Trophoblast cell (in vitro differentiated cells and primary cell): ENCODE measurements around the gene ERFL.

Source experiments
- DNase-seq, 2 donors: peaks; one replicate each; pipeline ENCODE4 v3.0.0-alpha.2; 2016
- H2AFZ ChIP-seq: 2 replicates; pipeline ENCODE4 v1.6.1; 2013; ENCODE audit warnings: low read length, moderate library complexity, mild to moderate bottlenecking; ENCODE audit not compliant: insufficient read depth, poor library complexity
- H2AK5ac ChIP-seq: 2 replicates; pipeline ENCODE4 v1.6.1; 2013; ENCODE audit warnings: mild to moderate bottlenecking, low read length
- H2BK120ac ChIP-seq: 2 replicates; pipeline ENCODE4 v1.6.1; 2013; ENCODE audit warnings: low read length, mild to moderate bottlenecking, moderate library complexity; ENCODE audit not compliant: insufficient read depth, poor library complexity
- H2BK12ac ChIP-seq: 2 replicates; pipeline ENCODE4 v1.6.1; 2013; ENCODE audit warnings: mild to moderate bottlenecking, low read length, moderate library complexity
- H2BK5ac ChIP-seq: 2 replicates; pipeline ENCODE4 v1.6.1; 2013; ENCODE audit warnings: low read length, low read depth, moderate library complexity, mild to moderate bottlenecking; ENCODE audit not compliant: poor library complexity
- H3K14ac ChIP-seq: 2 replicates; pipeline ENCODE4 v1.6.1; 2013; ENCODE audit warnings: mild to moderate bottlenecking, low read length
- H3K18ac ChIP-seq: 2 replicates; pipeline ENCODE4 v1.6.1; 2013; ENCODE audit warnings: mild to moderate bottlenecking, low read length
- H3K23ac ChIP-seq: 2 replicates; pipeline ENCODE4 v1.6.1; 2013; ENCODE audit warnings: low read length
- H3K27ac ChIP-seq: 2 replicates; pipeline ENCODE4 v1.5.1; 2013; ENCODE audit warnings: low read depth, mild to moderate bottlenecking, inconsistent platforms, low read length, moderate library complexity
- H3K27me3 ChIP-seq: 2 replicates; pipeline ENCODE4 v1.6.1; 2013; ENCODE audit warnings: inconsistent platforms, mild to moderate bottlenecking, low read length, moderate library complexity; ENCODE audit not compliant: insufficient read depth
- H3K36me3 ChIP-seq, 2 experiments: 1 replicate in 1 of 2; 2 replicates in 1 of 2; pipeline ENCODE4 v1.6.1; 2013; ENCODE audit warnings: low read length in 2 of 2, mild to moderate bottlenecking in 2 of 2, moderate library complexity in 1 of 2; ENCODE audit not compliant: insufficient read depth in 2 of 2, control insufficient read depth in 1 of 2
- H3K4ac ChIP-seq: 2 replicates; pipeline ENCODE4 v1.6.1; 2013; ENCODE audit warnings: low read depth, mild to moderate bottlenecking, low read length, moderate library complexity
- H3K4me1 ChIP-seq, 2 experiments: 1 replicate in 1 of 2; 2 replicates in 1 of 2; pipeline ENCODE4 v1.6.1; 2013; ENCODE audit warnings: low read length in 2 of 2, mild to moderate bottlenecking in 2 of 2, moderate library complexity in 1 of 2; ENCODE audit not compliant: insufficient read depth in 2 of 2, control insufficient read depth in 1 of 2
- H3K4me2 ChIP-seq: 2 replicates; pipeline ENCODE4 v1.6.1; 2013; ENCODE audit warnings: inconsistent platforms, mild to moderate bottlenecking, low read length, moderate library complexity
- H3K4me3 ChIP-seq: 2 replicates; pipeline ENCODE4 v1.5.1; 2013; ENCODE audit warnings: mild to moderate bottlenecking, low read depth, low read length, inconsistent platforms
- H3K79me1 ChIP-seq: one replicate; pipeline ENCODE4 v1.6.1; 2013; ENCODE audit warnings: low read length
- H3K79me2 ChIP-seq: 2 replicates; pipeline ENCODE4 v1.6.1; 2013; ENCODE audit warnings: low read length, mild to moderate bottlenecking; ENCODE audit not compliant: control insufficient read depth, insufficient read depth, poor library complexity
- H3K9ac ChIP-seq: 2 replicates; pipeline ENCODE4 v1.6.1; 2013; ENCODE audit warnings: mild to moderate bottlenecking, low read length
- H3K9me3 ChIP-seq: 2 replicates; pipeline ENCODE4 v1.6.1; 2013; ENCODE audit warnings: low read depth, mild to moderate bottlenecking, control low read depth, inconsistent platforms, low read length; ENCODE audit not compliant: insufficient read depth
- H4K12ac ChIP-seq: 2 replicates; pipeline ENCODE4 v1.6.1; 2013; ENCODE audit warnings: low read depth, mild to moderate bottlenecking, low read length, moderate library complexity
- H4K8ac ChIP-seq: 2 replicates; pipeline ENCODE4 v1.6.1; 2013; ENCODE audit warnings: low read depth, mild to moderate bottlenecking, low read length, moderate library complexity
- H4K91ac ChIP-seq: one replicate; pipeline ENCODE4 v1.6.1; 2013; ENCODE audit warnings: low read depth, mild to moderate bottlenecking, low read length, moderate library complexity
- WGBS: extraction: QIAGEN DNeasy Blood & Tissue Kit; methylation state at CpG from one replicate; pipeline ENCODE4 v1.1.7; 2013; ENCODE audit warnings: missing lambda C conversion rate; ENCODE audit not compliant: insufficient read length, insufficient coverage; ENCODE audit errors: extremely low coverage; 5-methylcytosine and 5-hydroxymethylcytosine counted together

The ERFL gene

DNA sequence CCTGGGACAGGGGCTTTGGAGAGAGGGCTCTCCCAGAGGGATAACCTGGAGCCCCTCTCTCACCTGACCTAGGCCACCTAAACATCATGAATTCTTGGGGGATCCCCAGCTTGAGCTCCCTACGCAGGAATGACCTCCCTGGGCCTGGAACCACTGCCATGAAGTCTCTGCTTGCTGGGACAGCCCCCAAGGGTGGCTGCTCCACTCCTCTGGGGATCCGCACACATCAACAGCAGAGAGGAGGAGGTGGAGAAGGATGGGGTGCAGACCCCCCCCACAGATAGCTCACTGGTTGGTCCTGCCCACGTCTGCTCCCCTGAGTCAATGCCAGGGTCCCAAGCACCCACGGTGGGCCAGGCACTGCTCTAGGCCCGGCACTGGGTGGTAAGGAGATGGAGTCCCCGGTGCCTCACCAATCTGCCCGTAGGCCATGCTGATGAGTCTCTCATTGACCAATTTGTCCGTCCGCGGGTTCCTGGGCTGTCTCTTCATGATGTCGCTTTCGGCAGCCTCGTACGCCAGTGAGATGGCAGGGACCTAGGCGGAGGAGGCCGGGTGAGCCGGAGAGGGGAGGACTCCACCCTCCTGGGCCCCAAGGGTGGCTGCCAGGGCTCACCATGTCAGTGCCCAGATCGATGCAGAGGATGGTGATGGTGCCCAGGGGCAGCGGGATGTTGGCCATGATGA, 41.7 kb upstream of the ERFL start:
- Histone ChIP-seq H3K18ac (no peak overlapping the region), H4K12ac (no peak overlapping the region), H3K27me3 (no peaks in the 10 kb centered on the region), H3K9me3 (no peaks in the 10 kb centered on the region), H2AFZ (no peak overlapping the region), H3K4me3 (no peak overlapping the region), H3K4me1 (no peaks in the 10 kb centered on the region), H2BK12ac (no peak overlapping the region), H3K4me2 (no peak overlapping the region), H2AK5ac (no peak overlapping the region), H4K91ac (no peak overlapping the region), H2BK5ac (no peak overlapping the region), H3K79me2 (no peaks in the 10 kb centered on the region), H3K4ac (no peak overlapping the region), H3K9ac (no peak overlapping the region), H3K27ac (no peak overlapping the region), H4K8ac (no peak overlapping the region), H3K14ac (no peak overlapping the region), H3K36me3 (no peaks in the 10 kb centered on the region), H3K23ac (no peak overlapping the region), H3K79me1 (no peaks in the 10 kb centered on the region), H2BK120ac (no peak overlapping the region)
- no CpG with 5 or more reads among the region's 19 CpGs for WGBS
- DNase-seq = no peak

DNA sequence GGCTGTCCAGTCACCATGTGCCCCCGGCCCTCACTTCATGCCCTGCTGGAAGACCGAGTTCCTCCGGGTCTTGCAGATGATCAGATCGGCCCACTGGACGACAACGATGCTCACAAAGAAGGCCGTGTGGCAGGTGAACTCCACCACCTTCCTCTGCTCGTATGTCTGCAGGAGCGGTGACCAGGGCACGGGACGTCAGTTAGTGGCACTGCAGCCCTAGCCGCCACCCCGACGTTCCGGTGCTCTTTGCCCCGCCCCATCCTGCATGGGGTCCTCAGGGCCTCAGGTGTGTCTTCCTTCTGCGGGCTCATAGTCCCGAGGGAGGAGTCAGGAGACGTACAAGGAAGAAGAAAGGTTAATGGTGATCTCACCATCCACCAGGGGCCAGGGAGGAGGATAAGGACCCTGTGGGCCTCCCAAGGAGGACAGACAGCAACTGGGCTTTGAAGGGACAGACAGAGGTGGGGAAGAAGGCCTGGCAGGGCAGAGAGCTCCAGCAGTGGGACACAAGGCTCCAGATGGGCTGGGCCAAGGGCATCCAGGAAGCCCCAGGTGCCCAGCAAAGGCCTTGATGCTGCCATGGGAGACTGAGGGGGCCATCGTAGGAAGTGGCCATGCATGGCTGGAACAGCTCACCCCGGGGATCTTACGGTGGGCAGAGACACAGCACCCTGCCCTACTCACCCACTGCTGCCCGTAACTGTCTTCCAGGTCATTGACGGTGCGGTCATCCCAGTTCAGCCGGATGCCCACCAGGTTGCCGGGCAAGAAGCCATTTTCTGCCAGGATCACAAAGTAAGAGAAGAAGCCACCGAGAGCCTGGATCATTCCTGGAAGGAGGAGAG, 40.7 kb upstream of the ERFL start:
- Histone ChIP-seq H4K12ac (no peak overlapping the region), H3K79me2 (no peaks in the 10 kb centered on the region), H2BK12ac (no peak overlapping the region), H3K79me1 (no peaks in the 10 kb centered on the region), H3K18ac (no peak overlapping the region), H2BK120ac (no peak overlapping the region), H3K4ac (no peak overlapping the region), H2AK5ac (no peak overlapping the region), H3K23ac (no peak overlapping the region), H3K4me2 (no peak overlapping the region), H3K27ac (no peak overlapping the region), H3K4me1 (no peaks in the 10 kb centered on the region), H2BK5ac (no peak overlapping the region), H4K91ac (no peak overlapping the region), H3K9me3 (no peaks in the 10 kb centered on the region), H3K4me3 (no peak overlapping the region), H3K9ac (no peak overlapping the region), H3K36me3 (no peaks in the 10 kb centered on the region), H4K8ac (no peak overlapping the region), H3K14ac (no peak overlapping the region), H3K27me3 (no peaks in the 10 kb centered on the region), H2AFZ (no peak overlapping the region)
- DNase-seq = no peak
- WGBS = no CpG with 5 or more reads among the region's 28 CpGs

GRCh38 chr19:41967054-41967783, 39.0 kb upstream of the ERFL start:
- Histone ChIP-seq H4K91ac (no peak overlapping the region), H3K36me3 (no peaks in the 10 kb centered on the region), H3K4me2 (no peak overlapping the region), H2AK5ac (no peak overlapping the region), H3K18ac (no peak overlapping the region), H3K79me2 (no peaks in the 10 kb centered on the region), H3K23ac (no peak overlapping the region), H3K79me1 (no peaks in the 10 kb centered on the region), H3K9me3 (no peaks in the 10 kb centered on the region), H3K9ac (no peak overlapping the region), H3K4ac (no peak overlapping the region), H3K27ac (no peak overlapping the region), H4K12ac (no peak overlapping the region), H2BK12ac (no peak overlapping the region), H3K4me3 (no peak overlapping the region), H3K14ac (no peak overlapping the region), H2AFZ (no peak overlapping the region), H2BK120ac (no peak overlapping the region), H2BK5ac (no peak overlapping the region), H4K8ac (no peak overlapping the region), H3K27me3 (no peaks in the 10 kb centered on the region), H3K4me1 (no peaks in the 10 kb centered on the region)
- DNase-seq = no peak
- no CpG with 5 or more reads among the region's 26 CpGs for WGBS

GRCh38 chr19:41965106-41965505, 36.9 kb upstream of the ERFL start:
- Histone ChIP-seq H3K9ac (no peak overlapping the region), H3K79me1 (no peaks in the 10 kb centered on the region), H4K91ac (no peak overlapping the region), H3K9me3 (no peaks in the 10 kb centered on the region), H3K18ac (no peak overlapping the region), H4K12ac (no peak overlapping the region), H2BK120ac (no peak overlapping the region), H4K8ac (no peak overlapping the region), H2AK5ac (no peak overlapping the region), H3K4me2 (no peak overlapping the region), H3K4me1 (no peaks in the 10 kb centered on the region), H3K36me3 (no peaks in the 10 kb centered on the region), H2BK5ac (no peak overlapping the region), H3K4me3 (no peak overlapping the region), H2BK12ac (no peak overlapping the region), H2AFZ (no peak overlapping the region), H3K79me2 (no peaks in the 10 kb centered on the region), H3K23ac (no peak overlapping the region), H3K27me3 (no peaks in the 10 kb centered on the region), H3K14ac (no peak overlapping the region), H3K4ac (no peak overlapping the region), H3K27ac (no peak overlapping the region)
- no CpG with 5 or more reads among the region's 5 CpGs for WGBS
- DNase-seq = no peak
